Subcutaneous abdominal adipose tissue (tissue), 5 donors: ENCODE measurements around the gene ECHS1.

Source experiments
- H3K27ac ChIP-seq: one replicate; pipeline ENCODE4 v1.7.0; 2013; ENCODE audit warnings: low read depth, mild to moderate bottlenecking, inconsistent platforms, low read length, moderate library complexity
- H3K27me3 ChIP-seq, 5 donors: one replicate each; pipeline ENCODE4 v1.7.0; 2013; ENCODE audit warnings: low read length in 5 of 5, inconsistent platforms in 1 of 5; ENCODE audit not compliant: control insufficient read depth in 5 of 5, insufficient read depth in 4 of 5
- H3K36me3 ChIP-seq, 5 donors: one replicate each; pipeline ENCODE4 v1.7.0; 2013; ENCODE audit warnings: low read length in 5 of 5; ENCODE audit not compliant: control insufficient read depth in 5 of 5, insufficient read depth in 5 of 5
- H3K4me1 ChIP-seq, 5 donors: one replicate each; pipeline ENCODE4 v1.7.0; 2013; ENCODE audit warnings: low read length in 5 of 5, mild to moderate bottlenecking in 3 of 5, moderate library complexity in 1 of 5; ENCODE audit not compliant: control insufficient read depth in 5 of 5, insufficient read depth in 5 of 5
- H3K4me3 ChIP-seq, 5 donors: one replicate each; pipeline ENCODE4 v1.7.0; 2013; ENCODE audit warnings: low read length in 5 of 5, low read depth in 1 of 5
- H3K9ac ChIP-seq, 5 donors: one replicate each; pipeline ENCODE4 v1.7.0; 2013; ENCODE audit warnings: low read length in 5 of 5, mild to moderate bottlenecking in 4 of 5, moderate library complexity in 3 of 5
- H3K9me3 ChIP-seq, 5 donors: one replicate each; pipeline ENCODE4 v1.7.0; 2013; ENCODE audit warnings: low read length in 5 of 5; ENCODE audit not compliant: control insufficient read depth in 5 of 5
- donor health status: healthy.
- donor health status: healthy.
- donor health status: healthy.
- donor health status: healthy.
- donor health status: healthy.

Gene ECHS1

DNA sequence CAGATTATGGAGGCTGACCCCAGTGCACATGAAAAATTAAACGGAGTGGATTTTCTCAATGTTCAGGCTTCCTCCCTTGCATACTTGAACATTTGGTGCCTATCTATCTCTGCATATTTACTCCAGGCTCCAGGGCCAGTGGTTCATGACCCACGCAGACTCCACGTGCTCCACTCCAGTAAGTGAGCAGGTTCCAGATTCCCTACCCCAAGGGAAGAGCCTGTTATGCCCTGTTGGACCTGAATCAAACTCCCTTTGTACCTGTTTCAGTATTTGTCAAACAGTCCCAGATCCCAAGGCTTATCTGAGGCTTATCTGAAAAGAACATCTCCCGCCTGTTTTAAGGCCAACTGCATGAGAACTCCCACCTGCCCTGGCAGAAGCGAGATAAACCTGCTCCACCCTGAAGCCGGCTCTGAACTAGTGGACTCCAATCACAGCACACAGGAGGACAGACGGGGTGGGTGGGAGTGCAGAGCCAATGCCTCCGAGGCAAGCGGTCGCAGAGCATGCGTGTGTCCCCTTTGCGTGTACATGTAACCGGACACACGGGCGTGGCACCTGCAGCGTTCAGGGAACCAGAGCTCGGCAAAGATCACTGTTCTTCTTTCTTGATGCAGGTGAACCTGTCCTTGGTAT is 13.1 kb downstream of the ECHS1 start:
- H3K36me3 ChIP-seq: peaks cover 4 to 35% (median 32%) of the 10 kb centered on the region in 5 donors
- H3K9me3 ChIP-seq: peaks cover 0 to 2% (median 0%) of the 10 kb centered on the region in 5 donors
- no peak overlapping the region for H3K9ac ChIP-seq
- no peak overlapping the region for H3K4me3 ChIP-seq
- H3K4me1 ChIP-seq: peaks cover 0 to 43% (median 24%) of the 10 kb centered on the region in 5 donors
- H3K27me3 ChIP-seq: no peaks in the 10 kb centered on the region
- no peak overlapping the region for H3K27ac ChIP-seq

- Histone ChIP-seq H3K9me3 (peaks cover 0 to 2% (median 0%) of the 10 kb centered on the region in 5 donors), H3K27me3 (no peaks in the 10 kb centered on the region), H3K9ac (no peak overlapping the region), H3K27ac (no peak overlapping the region), H3K4me1 (peaks cover 0 to 43% (median 19%) of the 10 kb centered on the region in 5 donors), H3K36me3 (peaks cover 4 to 35% (median 26%) of the 10 kb centered on the region in 5 donors), H3K4me3 (no peak overlapping the region)
Observed at GRCh38 chr10:133359554-133359971, 13.6 kb downstream of the ECHS1 start.

GRCh38 chr10:133358925-133359310 is 14.2 kb downstream of the ECHS1 start:
- Histone ChIP-seq H3K9me3 (peaks cover 0 to 2% (median 0%) of the 10 kb centered on the region in 5 donors), H3K4me3 (no peak overlapping the region), H3K27me3 (no peaks in the 10 kb centered on the region), H3K36me3 (peaks cover 0 to 34% (median 22%) of the 10 kb centered on the region in 5 donors), H3K9ac (peak overlapping the region in 1 of 5 donors; percentile 56), H3K4me1 (peaks cover 0 to 43% (median 18%) of the 10 kb centered on the region in 5 donors), H3K27ac (no peak overlapping the region)

- H3K36me3 ChIP-seq: peaks cover 0 to 29% (median 18%) of the 10 kb centered on the region in 5 donors
- no peak overlapping the region for H3K27ac ChIP-seq
- H3K4me3 ChIP-seq: no peak overlapping the region
- peaks cover 0 to 43% (median 18%) of the 10 kb centered on the region in 5 donors for H3K4me1 ChIP-seq
- H3K27me3 ChIP-seq: no peaks in the 10 kb centered on the region
- peaks cover 0 to 2% (median 0%) of the 10 kb centered on the region in 5 donors for H3K9me3 ChIP-seq
- H3K9ac ChIP-seq: peak overlapping the region in 1 of 5 donors; percentile 56
Observed at GRCh38 chr10:133358162-133358924, 14.8 kb downstream of the ECHS1 start.

DNA sequence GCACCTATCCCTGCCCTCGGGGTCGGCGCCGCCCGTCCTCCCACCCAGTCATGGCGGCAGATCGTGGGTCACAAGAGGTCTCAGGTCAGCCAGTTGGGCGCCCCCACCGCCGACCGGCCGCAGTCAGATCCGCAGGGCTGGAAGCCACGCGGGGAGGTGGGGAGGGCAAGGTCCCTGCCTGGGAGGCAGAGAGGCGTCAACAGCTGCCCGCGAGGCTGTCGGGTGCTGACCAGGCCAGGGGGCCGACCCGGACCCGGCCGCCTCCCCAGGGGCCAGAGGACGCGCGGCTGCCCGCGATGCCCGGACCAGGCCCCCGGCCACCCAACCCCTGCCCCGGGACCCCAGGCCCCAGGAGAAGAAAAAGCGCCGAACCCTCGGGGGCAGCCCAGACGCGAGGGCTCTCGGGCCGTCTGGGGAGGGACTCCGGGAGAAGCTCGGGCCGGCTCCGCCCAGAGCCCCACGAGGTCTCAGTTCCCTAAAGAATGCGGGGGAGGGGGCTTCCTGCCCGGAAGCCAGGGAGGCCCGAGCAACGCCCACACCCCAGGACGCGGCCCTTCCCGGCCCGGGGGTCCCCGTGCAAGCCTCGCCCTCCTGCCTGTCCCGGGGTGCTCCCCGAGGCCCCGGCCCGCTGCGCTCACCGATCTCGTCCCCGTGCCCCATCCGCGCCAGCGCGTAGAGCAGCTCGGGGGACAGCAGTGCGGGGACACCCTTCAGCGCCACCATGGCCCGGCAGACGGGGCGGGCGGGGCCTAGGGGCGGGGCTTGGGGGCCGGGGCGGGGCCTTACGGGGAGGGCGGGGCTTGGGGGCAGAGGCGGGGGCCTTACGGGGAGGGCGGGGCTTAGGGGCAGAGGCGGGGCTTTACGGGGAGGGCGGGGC is 15.6 kb downstream of the ECHS1 start, which contains the start of gene FUOM:
FUOM (minus strand) TSS at position 735 of the 877 bp plus-strand sequence; CDS start at position 723, 12 bp downstream.
- Histone ChIP-seq H3K9ac (peak within 1 kb of the TSS in 4 of 5 donors; percentile 51 to 73 (median 67)), H3K4me3 (peak within 1 kb of the TSS in 4 of 5 donors; percentile 62 to 70 (median 67)), H3K9me3 (peaks cover 0 to 2% (median 0%) of the 10 kb centered on the region in 5 donors), H3K36me3 (peaks cover 0 to 21% (median 10%) of the 10 kb centered on the region in 5 donors), H3K27me3 (no peaks in the 10 kb centered on the region), H3K27ac (no peak within 1 kb of the TSS), H3K4me1 (peaks cover 0 to 43% (median 18%) of the 10 kb centered on the region in 5 donors)

DNA sequence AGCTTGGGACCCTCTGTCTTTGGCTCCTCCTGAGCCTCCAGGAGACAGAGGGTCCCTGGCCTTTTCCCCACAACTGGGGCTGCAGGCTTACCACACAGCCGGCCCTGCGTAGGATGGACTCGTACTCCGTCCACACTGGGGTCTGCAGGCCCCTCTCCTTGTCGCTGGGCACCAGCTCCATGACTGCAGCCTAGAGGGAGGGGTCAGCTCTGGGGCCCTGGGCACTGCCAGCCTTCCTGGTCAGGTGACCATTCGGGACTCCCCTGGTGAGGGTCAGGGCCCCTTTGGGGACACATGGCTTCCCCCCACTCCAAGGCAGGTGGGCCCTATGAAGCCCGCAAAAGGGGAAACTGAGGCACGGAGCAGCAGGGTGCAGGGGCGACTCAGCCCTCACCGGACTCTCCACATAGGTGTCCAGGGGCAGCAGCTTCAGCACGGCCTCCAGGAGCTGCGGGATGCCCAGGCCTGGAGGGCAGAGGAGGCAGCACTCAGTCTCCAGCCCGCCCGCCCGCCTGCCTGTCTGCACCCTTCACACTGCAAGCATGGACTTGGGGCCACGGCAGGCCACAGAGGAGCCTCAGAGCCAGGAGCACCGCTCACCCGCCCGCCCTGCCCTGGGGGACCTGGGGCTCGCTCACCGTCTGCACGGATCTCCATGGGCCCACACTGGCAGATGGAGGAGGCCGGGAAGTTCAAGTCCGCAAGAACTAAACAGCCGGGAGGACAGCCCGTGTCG is 16.4 kb downstream of the ECHS1 start:
- no peak overlapping the region for H3K27ac ChIP-seq
- peak overlapping the region in 4 of 5 donors; percentile 51 to 73 (median 67) for H3K9ac ChIP-seq
- H3K9me3 ChIP-seq: peaks cover 0 to 2% (median 0%) of the 10 kb centered on the region in 5 donors
- H3K36me3 ChIP-seq: peaks cover 0 to 13% (median 2%) of the 10 kb centered on the region in 5 donors
- H3K27me3 ChIP-seq: peaks cover 0 to under 1% (median 0%) of the 10 kb centered on the region in 5 donors
- H3K4me3 ChIP-seq: peak overlapping the region in 4 of 5 donors; percentile 62 to 70 (median 67)
- H3K4me1 ChIP-seq: peaks cover 0 to 43% (median 18%) of the 10 kb centered on the region in 5 donors

- H3K4me1 ChIP-seq: peaks cover 0 to 45% (median 18%) of the 10 kb centered on the region in 5 donors
- H3K9ac ChIP-seq: peak overlapping the region in 2 of 5 donors; percentile 37 to 41
- no peak overlapping the region for H3K27ac ChIP-seq
- peaks cover 0 to 2% (median 0%) of the 10 kb centered on the region in 5 donors for H3K9me3 ChIP-seq
- H3K4me3 ChIP-seq: no peak overlapping the region
- H3K27me3 ChIP-seq: peaks cover 0 to 4% (median 0%) of the 10 kb centered on the region in 5 donors
- peaks cover 0 to 9% (median 0%) of the 10 kb centered on the region in 5 donors for H3K36me3 ChIP-seq
Observed at GRCh38 chr10:133355991-133356390, 17.2 kb downstream of the ECHS1 start.

GRCh38 chr10:133355266-133355665 is 17.9 kb downstream of the ECHS1 start:
- Histone ChIP-seq H3K36me3 (peaks cover 0 to 9% (median 0%) of the 10 kb centered on the region in 5 donors), H3K4me3 (no peak overlapping the region), H3K9me3 (no peaks in the 10 kb centered on the region), H3K27ac (no peak overlapping the region), H3K27me3 (peaks cover under 1 to 11% (median 4%) of the 10 kb centered on the region in 5 donors), H3K4me1 (peaks cover 0 to 50% (median 20%) of the 10 kb centered on the region in 5 donors), H3K9ac (no peak overlapping the region)
